HG02763 (cell line): ENCODE measurements around the gene R3HDML.

Source experiments
- ATAC-seq: cut with Tn5 transposase; IDR thresholded peaks from one replicate; pipeline ENCODE4 v1.9.1; 2021; ENCODE audit warnings: mild to moderate bottlenecking, moderate library complexity; ENCODE audit not compliant: unreplicated experiment

The R3HDML gene

DNA sequence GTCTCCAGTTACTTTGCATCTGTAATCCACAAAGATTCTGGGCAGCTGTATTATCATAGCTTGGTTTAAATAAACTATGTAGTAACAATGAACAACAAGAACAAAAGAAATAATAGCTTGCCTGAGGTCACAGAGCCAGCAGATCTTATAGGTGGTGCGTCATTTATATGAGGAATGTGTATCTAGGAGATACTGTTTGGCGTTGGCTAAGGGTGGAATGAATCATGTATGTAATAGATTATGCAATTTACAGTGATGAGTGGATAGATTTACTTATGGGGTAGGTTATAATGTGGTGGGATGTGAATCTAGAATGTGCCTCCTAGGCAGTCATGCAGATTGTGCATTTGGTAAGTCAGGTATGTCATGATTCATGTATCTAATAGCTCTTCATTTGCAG, 61.5 kb downstream of the R3HDML start:
- no peak for ATAC-seq

DNA sequence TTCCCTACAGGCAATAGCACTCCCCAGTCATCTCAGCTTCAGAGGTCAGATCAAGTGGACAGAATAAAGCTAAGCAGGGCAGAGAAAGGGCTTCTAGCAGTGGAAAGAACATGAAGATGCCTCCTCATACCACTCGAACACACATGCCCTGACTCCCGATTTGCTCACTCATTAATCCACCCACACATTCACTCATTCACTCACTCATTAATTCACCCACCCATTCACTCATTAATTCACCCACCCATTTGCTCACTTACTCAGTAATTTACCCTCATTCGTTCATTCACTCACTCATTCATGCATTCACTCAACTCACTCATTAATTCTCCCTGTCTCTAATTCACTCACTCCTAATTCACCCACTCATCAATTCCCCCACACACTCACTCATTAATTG, 62.6 kb downstream of the R3HDML start:
- no peak for ATAC-seq

DNA sequence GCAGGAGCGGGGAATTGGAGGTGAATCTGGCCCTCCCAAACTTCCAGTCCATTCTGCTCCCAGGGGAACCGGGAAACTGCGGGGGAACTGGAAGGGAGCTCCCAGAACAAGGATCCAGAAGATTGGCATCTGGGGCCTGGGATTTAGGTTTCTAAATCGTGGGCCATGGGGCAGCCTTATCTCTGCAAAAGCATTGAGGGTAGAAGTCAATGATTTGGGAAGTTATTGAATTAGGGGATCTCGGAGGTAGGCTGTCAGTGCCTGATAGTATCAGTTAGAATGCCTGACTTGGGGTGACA, 63.8 kb downstream of the R3HDML start:
- ATAC-seq: no peak
